ENCODE data around the gene CTBP2. TPM values are rescaled to one million over a fixed set of nuclear protein-coding genes. Genes with fewer than 3 reads are reported as not detected.

Gene CTBP2
- total and polyA plus RNA-seq, 4 donors, result 3.4 to 59.2 (median 5.5) TPM

GRCh38 chr10:125086691-125087090, 73.7 kb downstream of the CTBP2 start:
- no peak for TF ChIP-seq FOXA1 (IDR thresholded peaks at IDR 0.05)
- no peak for TF ChIP-seq HNF4G (IDR thresholded peaks at IDR 0.05)
- no peak for TF ChIP-seq EGR1 (IDR thresholded peaks at IDR 0.05; ENCODE audit: low read depth in 2 of 2)
- TF ChIP-seq, protein P1, sequence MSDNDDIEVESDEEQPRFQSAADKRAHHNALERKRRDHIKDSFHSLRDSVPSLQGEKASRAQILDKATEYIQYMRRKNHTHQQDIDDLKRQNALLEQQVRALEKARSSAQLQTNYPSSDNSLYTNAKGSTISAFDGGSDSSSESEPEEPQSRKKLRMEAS (IDR thresholded peaks at IDR 0.05), result no peak
- TF ChIP-seq, protein P2, sequence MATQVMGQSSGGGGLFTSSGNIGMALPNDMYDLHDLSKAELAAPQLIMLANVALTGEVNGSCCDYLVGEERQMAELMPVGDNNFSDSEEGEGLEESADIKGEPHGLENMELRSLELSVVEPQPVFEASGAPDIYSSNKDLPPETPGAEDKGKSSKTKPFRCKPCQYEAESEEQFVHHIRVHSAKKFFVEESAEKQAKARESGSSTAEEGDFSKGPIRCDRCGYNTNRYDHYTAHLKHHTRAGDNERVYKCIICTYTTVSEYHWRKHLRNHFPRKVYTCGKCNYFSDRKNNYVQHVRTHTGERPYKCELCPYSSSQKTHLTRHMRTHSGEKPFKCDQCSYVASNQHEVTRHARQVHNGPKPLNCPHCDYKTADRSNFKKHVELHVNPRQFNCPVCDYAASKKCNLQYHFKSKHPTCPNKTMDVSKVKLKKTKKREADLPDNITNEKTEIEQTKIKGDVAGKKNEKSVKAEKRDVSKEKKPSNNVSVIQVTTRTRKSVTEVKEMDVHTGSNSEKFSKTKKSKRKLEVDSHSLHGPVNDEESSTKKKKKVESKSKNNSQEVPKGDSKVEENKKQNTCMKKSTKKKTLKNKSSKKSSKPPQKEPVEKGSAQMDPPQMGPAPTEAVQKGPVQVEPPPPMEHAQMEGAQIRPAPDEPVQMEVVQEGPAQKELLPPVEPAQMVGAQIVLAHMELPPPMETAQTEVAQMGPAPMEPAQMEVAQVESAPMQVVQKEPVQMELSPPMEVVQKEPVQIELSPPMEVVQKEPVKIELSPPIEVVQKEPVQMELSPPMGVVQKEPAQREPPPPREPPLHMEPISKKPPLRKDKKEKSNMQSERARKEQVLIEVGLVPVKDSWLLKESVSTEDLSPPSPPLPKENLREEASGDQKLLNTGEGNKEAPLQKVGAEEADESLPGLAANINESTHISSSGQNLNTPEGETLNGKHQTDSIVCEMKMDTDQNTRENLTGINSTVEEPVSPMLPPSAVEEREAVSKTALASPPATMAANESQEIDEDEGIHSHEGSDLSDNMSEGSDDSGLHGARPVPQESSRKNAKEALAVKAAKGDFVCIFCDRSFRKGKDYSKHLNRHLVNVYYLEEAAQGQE (IDR thresholded peaks at IDR 0.05), result no peak
- TF ChIP-seq GABPA (IDR thresholded peaks at IDR 0.05 in 1 of 2, conservative IDR thresholded peaks at IDR 0.05 in 1 of 2), result no peak
- TF ChIP-seq RAD21 (IDR thresholded peaks at IDR 0.05), result no peak
- TF ChIP-seq, protein P3, sequence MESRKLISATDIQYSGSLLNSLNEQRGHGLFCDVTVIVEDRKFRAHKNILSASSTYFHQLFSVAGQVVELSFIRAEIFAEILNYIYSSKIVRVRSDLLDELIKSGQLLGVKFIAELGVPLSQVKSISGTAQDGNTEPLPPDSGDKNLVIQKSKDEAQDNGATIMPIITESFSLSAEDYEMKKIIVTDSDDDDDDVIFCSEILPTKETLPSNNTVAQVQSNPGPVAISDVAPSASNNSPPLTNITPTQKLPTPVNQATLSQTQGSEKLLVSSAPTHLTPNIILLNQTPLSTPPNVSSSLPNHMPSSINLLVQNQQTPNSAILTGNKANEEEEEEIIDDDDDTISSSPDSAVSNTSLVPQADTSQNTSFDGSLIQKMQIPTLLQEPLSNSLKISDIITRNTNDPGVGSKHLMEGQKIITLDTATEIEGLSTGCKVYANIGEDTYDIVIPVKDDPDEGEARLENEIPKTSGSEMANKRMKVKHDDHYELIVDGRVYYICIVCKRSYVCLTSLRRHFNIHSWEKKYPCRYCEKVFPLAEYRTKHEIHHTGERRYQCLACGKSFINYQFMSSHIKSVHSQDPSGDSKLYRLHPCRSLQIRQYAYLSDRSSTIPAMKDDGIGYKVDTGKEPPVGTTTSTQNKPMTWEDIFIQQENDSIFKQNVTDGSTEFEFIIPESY (IDR thresholded peaks at IDR 0.05), result no peak
- no peak for TF ChIP-seq RXRA (IDR thresholded peaks at IDR 0.05)
- TF ChIP-seq, protein P4, sequence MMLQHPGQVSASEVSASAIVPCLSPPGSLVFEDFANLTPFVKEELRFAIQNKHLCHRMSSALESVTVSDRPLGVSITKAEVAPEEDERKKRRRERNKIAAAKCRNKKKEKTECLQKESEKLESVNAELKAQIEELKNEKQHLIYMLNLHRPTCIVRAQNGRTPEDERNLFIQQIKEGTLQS (IDR thresholded peaks at IDR 0.05), result no peak
- TF ChIP-seq FOXA2 (IDR thresholded peaks at IDR 0.05), result no peak
- TF ChIP-seq SP1 (IDR thresholded peaks at IDR 0.05), result no peak
- TF ChIP-seq NR2F2 (IDR thresholded peaks at IDR 0.05), result no peak
- no peak for TF ChIP-seq HNF4A (conservative IDR thresholded peaks at IDR 0.05)
- no peak for TF ChIP-seq YY1 (IDR thresholded peaks at IDR 0.05)
- no peak for TF ChIP-seq TAF1 (conservative IDR thresholded peaks at IDR 0.05)
- no peak for TF ChIP-seq JUND (IDR thresholded peaks at IDR 0.05)
- no peak for TF ChIP-seq CTCF (IDR thresholded peaks at IDR 0.05; ENCODE audit: low read depth, low read length, missing input control)
- H3K9ac ChIP-seq (ENCODE audit: low read depth in 1 of 2, low read length in 2 of 2), result no peak overlapping the region
- DNase-seq (ENCODE audit: low spot score), result no peak
- peaks cover 8 to 18% (median 11%) of the 10 kb centered on the region in 4 donors for H3K4me1 ChIP-seq (ENCODE audit: control insufficient read depth in 4 of 4, insufficient read depth in 4 of 4, low read length in 3 of 4)
- WGBS, result 91% methylated on average over 9 of the region's 9 CpGs
- H3K36me3 ChIP-seq (ENCODE audit: control insufficient read depth in 4 of 4, insufficient read depth in 3 of 4, low read depth in 1 of 4, low read length in 3 of 4), result no peaks in the 10 kb centered on the region
- H3K9me3 ChIP-seq (ENCODE audit: control insufficient read depth in 4 of 4, low read length in 3 of 4), result no peaks in the 10 kb centered on the region
- no peaks in the 10 kb centered on the region for H3K27me3 ChIP-seq (ENCODE audit: control insufficient read depth in 4 of 4, insufficient read depth in 4 of 4, low read length in 3 of 4)
- H3K27ac ChIP-seq (ENCODE audit: low read depth in 1 of 2, low read length in 2 of 2), result no peak overlapping the region
- H3K4me3 ChIP-seq (ENCODE audit: low read depth in 1 of 3, low read length in 3 of 3), result no peak overlapping the region
